Smooth muscle cell (in vitro differentiated cells): ENCODE measurements around the gene RIT1. TPM values are rescaled to one million over a fixed set of nuclear protein-coding genes. Genes with fewer than 3 reads are reported as not detected.

Experiments used
- DNase-seq: peaks from one replicate; lab custom pipeline; 2025; ENCODE audit not compliant: unreplicated experiment; lab: John Stamatoyannopoulos, UW
- H2AFZ ChIP-seq: fragments of 200-600 bp; sonication (generic); 2 replicates; pipeline ENCODE4 v1.6.0; 2016; ENCODE audit warnings: antibody characterized with exemption, low read depth, mild to moderate bottlenecking
- H3F3A ChIP-seq: fragments of 200-600 bp; sonication (generic); 2 replicates; pipeline ENCODE4 v1.6.0; 2017; ENCODE audit warnings: antibody characterized with exemption, low read depth
- H3K27ac ChIP-seq: fragments of 200-600 bp; sonication (generic); 2 replicates; pipeline ENCODE4 v1.5.1; 2016; ENCODE audit warnings: low read depth, mild to moderate bottlenecking
- H3K27me3 ChIP-seq: fragments of 200-600 bp; sonication (generic); 2 replicates; pipeline ENCODE4 v1.6.1; 2016; ENCODE audit warnings: low read depth, mild to moderate bottlenecking
- H3K36me3 ChIP-seq: fragments of 200-600 bp; sonication (generic); 2 replicates; pipeline ENCODE4 v1.5.1; 2016; ENCODE audit warnings: low read depth
- H3K4me1 ChIP-seq: fragments of 200-600 bp; sonication (generic); 2 replicates; pipeline ENCODE4 v1.5.1; 2016; ENCODE audit warnings: low read depth
- H3K4me2 ChIP-seq: fragments of 200-600 bp; sonication (generic); 2 replicates; pipeline ENCODE4 v1.6.0; 2016; ENCODE audit warnings: mild to moderate bottlenecking
- H3K4me3 ChIP-seq: fragments of 200-600 bp; sonication (generic); 2 replicates; pipeline ENCODE4 v1.5.1; 2016; ENCODE audit warnings: mild to moderate bottlenecking
- H3K79me2 ChIP-seq: fragments of 200-600 bp; sonication (generic); 2 replicates; pipeline ENCODE4 v1.6.0; 2016; ENCODE audit warnings: low read depth, mild to moderate bottlenecking
- H3K9ac ChIP-seq: fragments of 200-600 bp; sonication (generic); 2 replicates; pipeline ENCODE4 v1.6.0; 2016; ENCODE audit warnings: low read depth
- H3K9me3 ChIP-seq: fragments of 200-600 bp; sonication (generic); replicated peaks from 2 replicates; pipeline ENCODE4 v1.5.1; 2016; ENCODE audit warnings: low read depth
- H4K20me1 ChIP-seq: fragments of 200-600 bp; sonication (generic); 2 replicates; pipeline ENCODE4 v1.6.0; 2016; ENCODE audit warnings: low read depth
- WGBS: methylation state at CpG from one replicate; pipeline ENCODE4 v1.1.7; 2016; ENCODE audit warnings: low lambda C conversion rate; 5-methylcytosine and 5-hydroxymethylcytosine counted together
- polyA plus RNA-seq: library from polyadenylated mRNA; unstranded; fragments of >200 nt; fragmentation: Nextera tagmentation; extraction: Ambion mirVana; gene quantifications from 2 replicates; pipeline ENCODE4 v1.2.1, GENCODE V29; 2016
- total RNA-seq: library from RNA; depleted of rRNA; stranded (reverse); fragments of >200 nt; gene quantifications from 2 replicates; pipeline ENCODE4 v1.2.3, GENCODE V29; 2014
- TF ChIP-seq, protein P1 (sequence below): fragments of 200-600 bp; sonication (generic); IDR thresholded peaks from 2 replicates; pipeline ENCODE4 v1.5.1; 2017; ENCODE audit warnings: borderline replicate concordance, mild to moderate bottlenecking, antibody characterized with exemption; ENCODE audit not compliant: insufficient read depth, poor library complexity, severe bottlenecking

Gene RIT1
- total and polyA plus RNA-seq, 2 experiments from 2014 or later: 63.6 to 65.3 TPM

DNA sequence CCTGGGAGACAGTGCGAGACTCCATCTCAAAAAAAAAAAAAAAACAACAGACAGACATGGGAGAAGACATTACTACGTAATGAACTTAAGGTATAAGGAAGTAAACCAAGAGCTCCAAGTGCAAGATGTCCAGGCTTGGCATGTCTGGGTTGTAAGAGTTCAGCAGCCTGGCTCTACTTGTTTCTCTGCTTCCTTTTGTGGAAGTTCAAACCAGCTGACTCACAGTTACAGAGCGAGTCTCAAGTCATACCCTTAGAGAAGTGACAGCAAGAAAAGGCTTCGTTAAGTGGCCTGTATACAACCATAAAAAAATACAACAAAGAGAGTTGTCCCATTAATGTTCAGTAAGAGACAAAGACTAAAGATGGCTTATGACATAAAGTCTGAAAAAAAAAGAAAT lies 1.3 kb downstream of the RIT1 start:
- no peaks in the 10 kb centered on the region for H3K27me3 ChIP-seq
- H3K36me3 ChIP-seq: peaks cover 28% of the 10 kb centered on the region
- peaks cover 9% of the 10 kb centered on the region for H3K4me1 ChIP-seq
- H4K20me1 ChIP-seq: peaks cover 19% of the 10 kb centered on the region
- H3K4me3 ChIP-seq: peak overlapping the region; percentile 72
- H3K9me3 ChIP-seq: no peaks in the 10 kb centered on the region
- peaks cover 45% of the 10 kb centered on the region for H3K79me2 ChIP-seq
- DNase-seq: no peak
- TF ChIP-seq, protein P1, sequence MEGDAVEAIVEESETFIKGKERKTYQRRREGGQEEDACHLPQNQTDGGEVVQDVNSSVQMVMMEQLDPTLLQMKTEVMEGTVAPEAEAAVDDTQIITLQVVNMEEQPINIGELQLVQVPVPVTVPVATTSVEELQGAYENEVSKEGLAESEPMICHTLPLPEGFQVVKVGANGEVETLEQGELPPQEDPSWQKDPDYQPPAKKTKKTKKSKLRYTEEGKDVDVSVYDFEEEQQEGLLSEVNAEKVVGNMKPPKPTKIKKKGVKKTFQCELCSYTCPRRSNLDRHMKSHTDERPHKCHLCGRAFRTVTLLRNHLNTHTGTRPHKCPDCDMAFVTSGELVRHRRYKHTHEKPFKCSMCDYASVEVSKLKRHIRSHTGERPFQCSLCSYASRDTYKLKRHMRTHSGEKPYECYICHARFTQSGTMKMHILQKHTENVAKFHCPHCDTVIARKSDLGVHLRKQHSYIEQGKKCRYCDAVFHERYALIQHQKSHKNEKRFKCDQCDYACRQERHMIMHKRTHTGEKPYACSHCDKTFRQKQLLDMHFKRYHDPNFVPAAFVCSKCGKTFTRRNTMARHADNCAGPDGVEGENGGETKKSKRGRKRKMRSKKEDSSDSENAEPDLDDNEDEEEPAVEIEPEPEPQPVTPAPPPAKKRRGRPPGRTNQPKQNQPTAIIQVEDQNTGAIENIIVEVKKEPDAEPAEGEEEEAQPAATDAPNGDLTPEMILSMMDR: no peak
- peak overlapping the region; percentile 71 for H3K27ac ChIP-seq
- 38% methylated on average over 4 of the region's 4 CpGs for WGBS
- no peak overlapping the region for H2AFZ ChIP-seq
- peak overlapping the region; percentile 91 for H3K9ac ChIP-seq
- H3F3A ChIP-seq: peaks cover 31% of the 10 kb centered on the region
- H3K4me2 ChIP-seq: peak overlapping the region; percentile 97

DNA sequence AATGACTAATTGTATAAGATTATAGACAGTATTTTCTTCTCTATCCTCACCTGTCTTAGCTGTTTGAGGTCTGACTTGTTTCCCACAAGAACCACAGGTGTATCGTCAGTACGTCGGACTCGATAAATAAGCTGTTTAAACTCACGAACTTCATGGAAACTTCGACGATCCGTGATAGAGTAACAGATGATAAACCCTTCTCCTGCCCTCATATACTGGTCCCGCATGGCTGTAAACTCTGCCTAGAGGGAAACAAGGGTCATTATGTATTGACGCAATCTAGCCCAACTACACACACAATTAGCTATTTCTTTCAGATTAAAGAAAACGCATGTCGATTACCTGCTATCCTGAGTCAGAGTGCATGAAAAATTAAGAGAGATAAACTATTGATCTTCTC lies 6.9 kb downstream of the RIT1 start:
- WGBS: 98% methylated on average over 12 of the region's 12 CpGs
- DNase-seq: no peak

DNA sequence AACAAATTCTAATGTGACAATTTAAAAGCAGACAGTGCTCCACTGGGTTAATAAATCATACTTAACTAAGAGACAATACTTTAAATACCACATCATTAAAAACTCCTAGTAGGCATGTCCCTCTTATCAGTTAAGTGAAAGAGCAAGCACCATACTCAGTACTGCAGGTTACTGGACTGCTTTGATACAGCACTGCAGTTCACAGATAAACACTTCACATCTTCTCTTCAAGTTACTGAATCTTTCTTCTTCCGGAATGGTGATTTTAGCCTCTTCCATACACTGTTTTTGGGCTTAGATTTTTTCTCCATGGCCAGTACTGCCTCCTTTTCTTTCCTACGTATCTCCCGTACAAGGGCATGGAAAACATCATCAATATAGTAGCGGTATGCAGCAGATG lies 11.0 kb downstream of the RIT1 start:
- Histone ChIP-seq H3K27me3 (no peaks in the 10 kb centered on the region), H3F3A (peaks cover 22% of the 10 kb centered on the region), H3K79me2 (peaks cover 8% of the 10 kb centered on the region), H3K36me3 (peaks cover 48% of the 10 kb centered on the region), H2AFZ (no peak overlapping the region), H3K9ac (no peak overlapping the region), H3K4me1 (no peaks in the 10 kb centered on the region), H4K20me1 (peaks cover 17% of the 10 kb centered on the region), H3K9me3 (no peaks in the 10 kb centered on the region), H3K4me3 (no peak overlapping the region), H3K4me2 (no peak overlapping the region), H3K27ac (no peak overlapping the region)
- WGBS: 96% methylated on average over 4 of the region's 4 CpGs
- no peak for DNase-seq
- TF ChIP-seq, protein P1: no peak

More for the DNA sequence above, 6.9 kb downstream of the RIT1 start:
- Histone ChIP-seq H3K36me3 (peaks cover 50% of the 10 kb centered on the region), H3K4me2 (no peak overlapping the region), H3K27ac (no peak overlapping the region), H2AFZ (no peak overlapping the region), H3K9ac (no peak overlapping the region), H3K79me2 (peaks cover 38% of the 10 kb centered on the region), H3K4me1 (no peaks in the 10 kb centered on the region), H3K9me3 (no peaks in the 10 kb centered on the region), H4K20me1 (peaks cover 26% of the 10 kb centered on the region), H3K4me3 (no peak overlapping the region), H3F3A (peaks cover 11% of the 10 kb centered on the region), H3K27me3 (no peaks in the 10 kb centered on the region)
- TF ChIP-seq, protein P1: no peak

DNA sequence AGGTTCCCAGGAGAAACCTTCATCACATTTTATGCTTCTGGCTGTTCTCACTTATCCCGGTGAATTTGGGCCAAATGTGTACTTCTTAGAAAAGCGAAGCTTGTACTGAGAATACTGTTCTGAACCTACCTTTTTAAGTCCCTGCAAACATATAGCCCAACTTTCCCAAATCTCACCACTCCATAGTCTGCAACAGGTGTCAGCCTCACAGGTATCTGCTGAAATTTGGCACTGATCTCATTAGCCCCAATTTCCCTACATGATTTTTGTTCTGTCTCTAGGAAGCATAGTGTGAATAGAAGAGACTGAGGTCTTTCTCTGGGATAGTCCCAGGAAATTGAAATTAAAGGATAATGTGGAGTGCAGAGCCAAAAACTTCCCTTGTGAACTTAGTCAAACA lies 11.5 kb downstream of the RIT1 start:
- Histone ChIP-seq H2AFZ (no peak overlapping the region), H3K27ac (no peak overlapping the region), H3K27me3 (no peaks in the 10 kb centered on the region), H3K4me1 (no peaks in the 10 kb centered on the region), H3K79me2 (peaks cover 7% of the 10 kb centered on the region), H4K20me1 (peaks cover 14% of the 10 kb centered on the region), H3K4me2 (no peak overlapping the region), H3K4me3 (no peak overlapping the region), H3F3A (peaks cover 22% of the 10 kb centered on the region), H3K9me3 (no peaks in the 10 kb centered on the region), H3K9ac (no peak overlapping the region), H3K36me3 (peaks cover 43% of the 10 kb centered on the region)
- TF ChIP-seq, protein P1: no peak
- WGBS: 100% methylated on average over 2 of the region's 2 CpGs
- DNase-seq: no peak
